ENCODE data around the gene RSPH6A.

DNA sequence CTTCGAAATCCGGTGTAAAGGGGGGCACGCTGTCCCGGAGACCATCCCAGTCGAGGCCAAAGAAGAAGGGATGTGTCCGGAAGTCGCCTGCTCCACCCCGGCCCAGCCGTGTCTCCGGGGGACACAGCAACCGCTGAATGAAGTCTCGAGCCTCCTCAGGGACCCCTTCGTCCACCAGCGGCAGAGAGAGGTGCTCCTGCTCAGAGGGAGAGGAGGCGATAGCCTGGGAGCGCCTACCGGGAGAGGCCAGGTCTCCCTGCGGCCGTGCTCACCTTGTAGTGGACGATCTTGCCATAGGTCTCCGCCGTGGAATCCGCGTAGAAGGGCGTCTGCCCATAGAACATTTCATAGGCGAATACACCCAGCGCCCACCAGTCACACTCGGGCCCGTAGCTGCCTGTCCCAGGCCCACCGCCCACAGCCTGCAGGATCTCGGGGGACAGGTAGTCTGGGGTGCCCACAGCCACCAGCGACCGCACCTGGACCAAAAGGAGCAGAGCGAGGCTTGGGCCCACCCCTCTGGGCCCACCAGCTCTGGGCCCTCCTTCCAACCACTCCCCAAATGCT, 37.6 kb downstream of the RSPH6A start:
- no peak for TF ChIP-seq CTCF (IDR thresholded peaks at IDR 0.05 in 8 of 11, conservative IDR thresholded peaks at IDR 0.05 in 3 of 11)
- TF ChIP-seq POLR2A (IDR thresholded peaks at IDR 0.05): no peak
- no peak for TF ChIP-seq POLR2AphosphoS5 (IDR thresholded peaks at IDR 0.05)

All from spleen (tissue), 7 donors.